ENCODE data around the gene LRGUK. TPM values are rescaled to one million over a fixed set of nuclear protein-coding genes. Genes with fewer than 3 reads are reported as not detected.
A peak's percentile ranks its signal among the peaks of the same experiment; 100 is the strongest.

Gene LRGUK
- total and polyA plus RNA-seq, 2 of the 4 experiments (the other 2 are of a cell fraction) = 0.07 TPM; not detected in 1

DNA sequence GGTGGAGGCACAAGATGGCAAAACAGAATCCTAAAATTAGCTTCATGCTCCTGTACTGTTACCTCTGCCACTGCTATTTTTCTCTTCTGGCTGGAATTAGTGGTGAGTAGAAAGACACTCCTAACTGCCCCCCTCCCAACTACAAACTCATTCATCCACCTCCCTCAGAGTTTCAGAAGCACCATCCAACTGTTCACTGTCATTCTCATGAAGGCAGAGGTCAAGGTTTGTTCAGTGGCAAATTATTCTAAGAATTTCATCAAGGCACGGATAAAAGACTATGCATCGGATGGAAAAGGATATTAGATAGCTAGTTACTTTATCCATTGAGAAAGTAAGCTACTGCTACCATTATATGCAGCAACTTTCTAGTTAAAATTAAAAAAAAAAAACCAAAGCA is 59.7 kb downstream of the LRGUK start:
- ChIA-PET POLR2A (ENCODE audit: unreplicated experiment) (no interaction called here), CTCF (no interaction called here)
- in situ Hi-C loops (cut with MboI; ENCODE audit: low sequenced_read_pairs) = no loop called here
- dilution Hi-C loops (cut with HindIII; ENCODE audit: low sequenced_read_pairs, unreplicated experiment) = no loop called here
- Histone ChIP-seq H3K27me3 (ENCODE audit: control insufficient read depth, insufficient read depth, low read length) (no peaks in the 10 kb centered on the region), H2AK9ac (replicated peaks; ENCODE audit: low read depth, low read length, poor library complexity) (no peak overlapping the region), H2BK15ac (ENCODE audit: low read depth, low read length) (peak overlapping the region; percentile 10; the same call in 2 of the 3 replicates), H3K4me1 (ENCODE audit: control insufficient read depth, insufficient read depth, low read length) (peaks cover 2% of the 10 kb centered on the region; the same call in 1 of the 2 replicates), H4K20me1 (ENCODE audit: insufficient read depth, low read length) (no peaks in the 10 kb centered on the region), H2BK20ac (ENCODE audit: low read depth, low read length) (peak overlapping the region; percentile 91; the same call in 1 of the 2 replicates), H3K36me3 (ENCODE audit: control insufficient read depth, insufficient read depth, low read length) (no peaks in the 10 kb centered on the region), H3K27ac (ENCODE audit: insufficient read depth, low read length) (no peak overlapping the region), H4K91ac (ENCODE audit: insufficient read depth, low read depth, low read length) (0 out of 2 replicates have a peak overlapping the region, but pooled peaks have one; percentile 47), H2AFZ (replicated peaks; ENCODE audit: low read length, poor library complexity) (no peak overlapping the region), H4K5ac (ENCODE audit: low read depth, low read length) (no peak overlapping the region), H2BK120ac (ENCODE audit: low read depth, low read length) (peak overlapping the region; percentile 79), H3K4me3 (ENCODE audit: insufficient read depth, low read depth, low read length) (no peak overlapping the region), H3K9me1 (ENCODE audit: insufficient read depth, low read length) (0 out of 2 replicates have a peak, but pooled peaks cover 6% of the 10 kb centered on the region), H4K8ac (ENCODE audit: low read depth in 2 of 2, low read length in 2 of 2) (peak overlapping the region; percentile 8 to 62; a peak in 1 of 4 replicates), H3K14ac (replicated peaks; ENCODE audit: low read depth, low read length) (peak overlapping the region; percentile 71; the same call in 1 of the 2 replicates), H3K4ac (ENCODE audit: low read depth, low read length) (peak overlapping the region; percentile 87; the same call in 1 of the 2 replicates), H3K23ac (ENCODE audit: low read depth, low read length) (peak overlapping the region; percentile 67; the same call in 1 of the 2 replicates), H2AK5ac (ENCODE audit: low read depth, low read length) (no peak overlapping the region), H3K9ac (ENCODE audit: low read depth, low read length) (no peak overlapping the region), H3K18ac (ENCODE audit: low read depth, low read length) (peak overlapping the region; percentile 11; the same call in 1 of the 2 replicates), H3K9me3 (ENCODE audit: control insufficient read depth, insufficient read depth, low read length) (no peaks in the 10 kb centered on the region), H3K4me2 (ENCODE audit: low read depth, low read length) (no peak overlapping the region), H2BK5ac (ENCODE audit: low read depth, low read length, poor library complexity, severe bottlenecking) (peak overlapping the region; percentile 88), H3K56ac (ENCODE audit: extremely low read depth, insufficient read depth, low read length) (no peak overlapping the region), H3K79me1 (ENCODE audit: low read depth in 1 of 2, low read length in 2 of 2) (no peaks in the 10 kb centered on the region)
- no TSS peak for BruUV-seq (replicated peaks)
- intact Hi-C loops (cut with micrococcal nuclease) = no loop called here
- TF ChIP-seq BHLHE40 (IDR thresholded peaks at IDR 0.05; ENCODE audit: low read depth, low read length) = no peak
- no peak for TF ChIP-seq MAZ (IDR thresholded peaks at IDR 0.05; ENCODE audit: borderline replicate concordance, low read depth, low read length)
- TF ChIP-seq POLR2A (IDR thresholded peaks at IDR 0.05; ENCODE audit: low read depth, low read length) = no peak
- TF ChIP-seq RCOR1 (IDR thresholded peaks at IDR 0.05; ENCODE audit: insufficient replicate concordance, low read length) = no peak
- no peak for TF ChIP-seq MXI1 (IDR thresholded peaks at IDR 0.05; ENCODE audit: borderline replicate concordance, low read depth, low read length)
- TF ChIP-seq CHD1 (IDR thresholded peaks at IDR 0.05; ENCODE audit: low read depth, low read length) = no peak
- TF ChIP-seq, protein P1, sequence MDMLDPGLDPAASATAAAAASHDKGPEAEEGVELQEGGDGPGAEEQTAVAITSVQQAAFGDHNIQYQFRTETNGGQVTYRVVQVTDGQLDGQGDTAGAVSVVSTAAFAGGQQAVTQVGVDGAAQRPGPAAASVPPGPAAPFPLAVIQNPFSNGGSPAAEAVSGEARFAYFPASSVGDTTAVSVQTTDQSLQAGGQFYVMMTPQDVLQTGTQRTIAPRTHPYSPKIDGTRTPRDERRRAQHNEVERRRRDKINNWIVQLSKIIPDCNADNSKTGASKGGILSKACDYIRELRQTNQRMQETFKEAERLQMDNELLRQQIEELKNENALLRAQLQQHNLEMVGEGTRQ (IDR thresholded peaks at IDR 0.05; ENCODE audit: low read depth, low read length) = no peak
- TF ChIP-seq MAFK (IDR thresholded peaks at IDR 0.05; ENCODE audit: low read depth, low read length) = no peak
- TF ChIP-seq SMC3 (IDR thresholded peaks at IDR 0.05; ENCODE audit: low read depth, low read length) = no peak
- TF ChIP-seq, protein P2, sequence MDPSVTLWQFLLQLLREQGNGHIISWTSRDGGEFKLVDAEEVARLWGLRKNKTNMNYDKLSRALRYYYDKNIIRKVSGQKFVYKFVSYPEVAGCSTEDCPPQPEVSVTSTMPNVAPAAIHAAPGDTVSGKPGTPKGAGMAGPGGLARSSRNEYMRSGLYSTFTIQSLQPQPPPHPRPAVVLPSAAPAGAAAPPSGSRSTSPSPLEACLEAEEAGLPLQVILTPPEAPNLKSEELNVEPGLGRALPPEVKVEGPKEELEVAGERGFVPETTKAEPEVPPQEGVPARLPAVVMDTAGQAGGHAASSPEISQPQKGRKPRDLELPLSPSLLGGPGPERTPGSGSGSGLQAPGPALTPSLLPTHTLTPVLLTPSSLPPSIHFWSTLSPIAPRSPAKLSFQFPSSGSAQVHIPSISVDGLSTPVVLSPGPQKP (IDR thresholded peaks at IDR 0.05; ENCODE audit: borderline replicate concordance, low read depth, low read length) = no peak
- TF ChIP-seq RFX5 (IDR thresholded peaks at IDR 0.05; ENCODE audit: low read depth, low read length) = no peak
- peak; percentile 15; the same call in 1 of the 2 replicates for ATAC-seq (ENCODE audit: low read depth)
- DNase-seq = peak; percentile 31
- WGBS, 2 experiments (ENCODE audit: extremely low coverage in 2 of 2, insufficient read length in 1 of 2) = no CpG with 5 or more reads among the region's 2 CpGs
